HG03060 (cell line): ENCODE results near the gene REPS2.

Source experiments
- ATAC-seq: cut with Tn5 transposase; IDR thresholded peaks from one replicate; pipeline ENCODE4 v1.9.1; 2021; ENCODE audit warnings: low read depth, moderate number of reproducible peaks; ENCODE audit not compliant: unreplicated experiment

The REPS2 gene

DNA sequence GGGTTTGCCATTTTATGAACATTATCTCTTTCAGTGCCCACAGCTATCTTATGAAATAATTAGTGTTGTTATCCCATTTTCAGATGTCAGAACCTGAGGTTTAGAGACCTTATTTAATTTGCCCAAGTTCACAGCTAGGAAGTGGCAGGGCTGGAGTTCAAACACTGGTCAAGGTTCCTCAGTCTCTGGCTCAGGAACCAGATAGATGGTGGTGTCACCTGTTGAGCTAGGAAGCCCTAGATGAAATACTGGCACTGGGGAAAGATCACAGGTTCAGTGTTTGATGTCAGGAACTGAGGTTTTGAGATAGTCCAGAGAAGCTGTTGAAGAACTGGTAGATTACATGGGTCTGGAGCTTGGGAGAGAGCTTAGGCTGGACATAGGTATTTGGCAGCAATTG lies 85.4 kb downstream of the REPS2 start:
- ATAC-seq: no peak

DNA sequence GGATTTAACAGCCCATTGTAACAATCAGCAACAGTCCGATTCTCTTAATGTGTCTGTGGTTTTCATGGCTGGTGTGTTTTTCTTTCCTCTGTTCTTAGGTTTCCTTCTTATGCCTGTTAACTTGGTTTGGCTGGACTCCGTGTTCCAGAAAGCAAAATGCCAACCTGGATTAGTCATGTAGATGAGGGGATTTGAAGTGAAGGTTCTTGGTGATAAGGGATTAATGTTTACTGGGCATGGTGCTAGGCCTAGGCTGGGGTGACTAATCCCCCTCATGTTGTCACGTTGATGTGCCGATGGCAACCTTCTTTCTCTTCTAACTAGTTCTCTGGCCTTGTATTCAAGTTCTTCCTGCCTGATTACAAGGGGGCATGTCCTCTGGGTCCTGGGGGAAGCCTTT lies 85.9 kb downstream of the REPS2 start:
- no peak for ATAC-seq

DNA sequence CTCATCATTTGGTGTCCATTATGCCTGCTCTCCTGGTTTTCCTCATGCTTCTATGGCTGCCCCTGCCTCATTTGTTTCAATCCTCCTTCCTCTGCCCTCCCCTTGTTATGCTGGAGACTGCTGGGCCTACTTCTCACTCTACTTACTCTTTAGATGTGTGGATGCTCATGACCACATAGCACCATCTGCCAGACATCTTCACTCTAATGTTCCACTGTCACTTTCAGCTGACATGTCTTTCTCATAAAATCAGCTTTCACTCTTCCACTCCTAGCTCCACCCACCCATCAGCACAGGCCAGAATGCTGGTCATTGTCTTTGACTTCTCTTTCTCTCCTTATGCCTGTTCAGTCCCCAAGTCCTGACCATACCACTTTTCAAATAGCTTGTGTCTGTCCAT lies 86.8 kb downstream of the REPS2 start:
- ATAC-seq: no peak

DNA sequence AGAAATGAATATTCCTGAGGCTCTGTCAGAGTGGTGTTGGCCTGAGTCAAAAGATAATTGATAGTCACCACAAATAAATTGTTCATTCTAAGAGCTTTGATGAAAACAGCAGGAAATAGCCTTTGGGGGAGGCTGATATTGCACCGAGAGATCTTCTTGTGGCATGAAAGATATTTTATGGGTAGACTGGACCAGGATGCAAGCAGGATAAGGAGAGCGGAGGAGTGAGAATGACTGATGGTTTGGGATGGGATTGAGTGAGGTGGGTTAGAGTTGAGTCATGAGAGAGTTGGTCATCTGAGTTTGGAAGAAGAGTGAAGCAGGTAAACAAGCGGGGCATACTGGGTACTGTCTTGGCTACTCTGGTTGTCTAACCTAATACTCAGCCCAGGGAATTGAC lies 88.7 kb downstream of the REPS2 start:
- no peak for ATAC-seq

DNA sequence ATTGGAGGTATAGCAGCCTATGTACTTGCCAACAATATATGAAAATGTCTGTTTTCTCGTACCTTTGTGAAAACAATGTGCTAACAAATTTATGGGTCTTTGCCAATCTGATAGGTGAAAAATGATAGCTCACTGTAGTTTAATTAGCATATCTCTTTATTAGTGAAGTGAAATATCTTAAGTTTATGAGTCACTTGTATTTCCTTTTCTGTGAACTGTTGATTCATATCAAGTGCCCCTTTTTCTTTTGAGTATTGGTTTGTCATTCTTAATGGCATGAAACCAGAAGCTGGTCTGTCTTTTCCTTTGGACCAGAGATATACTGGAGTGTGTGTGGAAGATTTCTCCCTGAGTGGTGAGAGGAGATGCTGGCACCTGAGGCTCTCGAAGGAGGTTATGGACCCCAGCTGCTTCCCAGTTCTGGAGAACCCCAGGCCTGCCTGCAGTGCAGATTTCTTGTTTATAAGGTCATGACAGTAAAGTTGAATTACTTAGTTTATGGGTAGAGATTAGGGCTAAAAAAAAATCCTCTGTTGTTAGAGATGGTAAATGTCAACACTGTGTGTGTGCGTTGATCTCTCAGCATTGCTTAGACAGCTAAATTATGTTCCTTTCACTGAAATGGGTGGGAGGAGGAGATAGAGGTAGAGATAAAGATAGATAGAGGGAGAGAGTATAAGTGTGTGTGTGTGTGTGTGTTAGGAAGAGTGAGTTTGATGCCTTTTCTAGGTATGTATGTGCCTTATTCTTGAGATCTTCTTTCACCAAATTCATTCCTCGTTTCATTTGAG lies 89.9 kb downstream of the REPS2 start:
- ATAC-seq: no peak

DNA sequence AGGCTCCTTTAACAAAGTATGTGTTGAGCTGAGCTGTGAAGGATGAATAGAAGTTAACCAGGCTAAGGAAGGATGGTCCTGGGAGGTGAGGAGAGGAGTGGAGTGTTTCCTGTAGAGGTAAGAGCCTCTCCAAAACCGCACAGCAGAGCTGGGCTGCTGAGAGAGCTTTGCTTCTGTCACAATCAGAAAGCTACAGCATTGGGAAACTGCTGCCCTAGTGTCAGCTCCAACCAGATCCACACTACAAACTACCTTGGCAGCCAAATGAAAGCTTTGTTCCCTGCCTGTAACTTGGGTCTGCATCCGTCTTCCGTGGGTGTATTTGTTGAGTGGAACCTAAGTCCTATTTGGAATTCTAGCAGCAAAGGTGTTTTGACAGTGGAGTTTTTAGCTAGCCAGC lies 91.8 kb downstream of the REPS2 start:
- no peak for ATAC-seq

DNA sequence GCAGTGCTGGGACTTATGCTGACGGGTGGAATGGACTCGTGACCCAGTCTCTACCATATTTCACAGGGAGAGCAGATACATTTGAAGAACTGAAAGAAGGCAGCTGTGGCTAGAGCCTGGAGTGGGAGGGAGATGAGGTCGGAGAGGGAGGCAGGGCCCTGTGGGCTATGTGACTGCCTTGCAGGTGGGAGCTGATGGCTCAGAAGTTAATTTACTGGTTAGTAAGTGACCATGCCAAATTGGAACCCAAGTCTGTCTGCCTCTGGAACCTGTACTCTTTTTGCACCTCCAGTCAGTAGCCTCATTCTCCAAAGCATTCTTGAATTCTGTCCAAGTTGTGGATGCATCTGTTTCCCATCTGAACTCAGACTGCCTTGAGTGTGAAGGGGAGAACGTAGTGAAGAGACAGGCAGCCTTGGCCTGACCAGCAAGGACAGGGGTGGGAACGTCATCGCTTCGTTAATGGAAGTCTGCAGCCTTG lies 92.3 kb downstream of the REPS2 start:
- ATAC-seq: no peak

DNA sequence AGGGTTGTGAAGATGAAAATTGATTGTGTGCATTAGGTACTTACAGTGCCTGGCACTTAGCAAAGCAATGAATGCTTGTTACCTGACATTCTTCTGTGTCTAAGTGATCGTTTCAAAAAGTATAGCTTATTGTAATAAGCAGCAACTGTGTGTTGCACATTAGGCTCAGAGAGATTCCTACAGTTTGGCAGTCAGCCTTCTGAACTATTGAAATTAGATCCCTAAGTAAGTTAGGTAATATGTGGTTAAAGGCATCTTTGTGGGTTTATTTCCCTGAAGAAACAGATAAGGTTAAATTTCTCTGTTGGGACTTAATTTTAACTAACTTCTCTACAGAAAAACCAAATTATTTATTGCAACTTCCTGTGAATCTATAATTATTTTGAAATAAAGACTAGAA lies 93.4 kb downstream of the REPS2 start:
- no peak for ATAC-seq

DNA sequence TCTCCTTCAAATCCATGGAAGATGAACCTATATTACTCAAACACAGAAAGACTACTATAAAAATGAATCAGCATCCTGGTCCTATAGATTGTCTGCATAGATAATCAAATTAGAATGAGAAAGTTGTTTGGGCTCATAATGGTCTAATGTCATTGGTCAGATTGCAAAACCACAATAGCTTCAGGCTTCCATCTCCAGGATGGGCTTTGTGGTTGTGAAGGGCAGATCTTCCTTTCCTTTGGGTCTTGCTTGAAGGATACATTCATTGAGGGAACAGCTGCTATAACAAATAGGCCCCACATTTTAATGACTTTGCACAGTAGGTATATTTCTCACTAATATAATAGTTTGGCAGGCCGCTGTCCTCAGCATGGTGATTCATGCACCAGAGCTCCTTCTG lies 94.3 kb downstream of the REPS2 start:
- ATAC-seq: no peak

DNA sequence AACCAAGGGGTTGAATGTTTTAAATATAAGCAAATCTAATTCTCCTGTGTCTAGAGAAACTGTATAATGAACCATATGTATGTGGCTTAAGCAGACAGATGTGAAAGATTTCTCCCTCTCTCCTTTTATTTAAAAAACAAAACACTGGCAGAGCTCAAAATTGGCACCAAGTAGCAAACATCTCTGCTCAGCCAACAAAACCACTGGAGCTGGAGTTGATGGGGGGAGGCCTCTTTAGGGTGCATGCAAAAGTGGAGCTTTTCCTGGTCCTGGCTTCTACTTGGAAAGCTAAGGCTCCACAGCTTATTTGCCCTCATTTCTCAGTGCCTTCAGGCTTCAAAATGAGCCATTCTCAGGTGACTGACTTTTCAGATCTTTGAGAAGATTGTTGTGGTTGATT lies 95.6 kb downstream of the REPS2 start:
- ATAC-seq: no peak

DNA sequence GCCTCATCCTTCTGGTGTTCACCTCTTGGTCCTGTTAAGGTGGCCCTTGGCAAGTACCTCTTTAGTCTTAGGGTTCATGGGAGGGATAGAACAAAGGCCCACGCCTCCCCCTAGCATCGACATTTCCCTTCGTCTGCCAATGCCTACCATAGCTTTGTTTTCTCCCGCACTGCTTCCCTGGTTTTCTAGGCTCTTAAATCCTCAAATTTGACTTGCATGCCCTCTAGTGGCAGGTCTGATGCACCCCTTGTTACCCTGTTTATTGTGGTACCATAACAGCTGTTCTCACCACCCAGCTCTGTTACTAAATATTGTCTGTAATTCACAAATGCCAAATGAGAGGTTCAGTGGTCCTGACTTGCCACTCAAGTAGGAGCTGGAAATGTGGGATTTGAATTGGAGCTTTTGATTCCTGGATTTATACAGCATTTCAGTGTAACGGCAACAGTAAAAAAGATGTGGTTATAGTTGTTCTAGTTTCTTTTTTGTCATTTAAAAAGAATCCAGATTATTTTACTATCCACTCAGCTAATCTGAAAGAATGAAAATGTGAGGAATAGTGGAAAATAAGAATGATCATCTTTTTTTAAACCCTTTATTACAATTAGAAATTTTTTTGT lies 100.1 kb downstream of the REPS2 start:
- no peak for ATAC-seq

DNA sequence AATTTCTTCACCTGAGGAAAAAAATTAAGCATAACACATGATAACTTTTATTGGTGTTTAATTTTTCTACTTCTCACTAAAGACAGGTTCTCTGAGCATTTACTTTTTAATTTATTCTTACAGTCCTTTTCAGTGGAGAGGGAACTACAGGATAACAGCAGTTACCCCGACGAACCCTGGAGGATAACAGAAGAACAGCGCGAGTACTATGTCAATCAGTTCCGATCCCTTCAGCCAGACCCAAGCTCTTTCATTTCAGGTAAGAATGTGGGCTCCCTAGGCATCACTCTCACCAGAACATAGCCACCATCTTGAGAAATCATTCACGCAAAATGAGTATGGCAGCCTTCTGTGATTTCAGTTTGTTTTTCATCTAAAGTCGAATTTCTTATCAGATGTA lies 100.8 kb downstream of the REPS2 start:
- no peak for ATAC-seq

DNA sequence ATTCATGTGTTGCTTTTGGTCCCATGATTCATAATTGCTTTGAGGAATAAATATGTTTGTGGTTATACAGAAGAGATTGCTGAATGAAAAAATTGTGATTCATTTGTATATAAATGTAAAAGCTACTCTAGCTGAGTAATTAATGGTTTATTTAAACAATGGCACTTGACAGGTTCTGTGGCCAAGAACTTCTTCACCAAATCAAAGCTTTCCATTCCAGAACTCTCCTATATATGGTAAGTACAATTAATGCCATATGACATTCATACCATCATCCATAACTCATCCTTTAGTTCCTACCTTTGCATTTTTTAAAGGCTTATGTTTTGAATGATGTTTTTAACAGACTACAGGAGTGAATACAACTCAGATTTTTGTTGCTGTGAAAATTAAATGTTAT lies 105.8 kb downstream of the REPS2 start:
- no peak for ATAC-seq

DNA sequence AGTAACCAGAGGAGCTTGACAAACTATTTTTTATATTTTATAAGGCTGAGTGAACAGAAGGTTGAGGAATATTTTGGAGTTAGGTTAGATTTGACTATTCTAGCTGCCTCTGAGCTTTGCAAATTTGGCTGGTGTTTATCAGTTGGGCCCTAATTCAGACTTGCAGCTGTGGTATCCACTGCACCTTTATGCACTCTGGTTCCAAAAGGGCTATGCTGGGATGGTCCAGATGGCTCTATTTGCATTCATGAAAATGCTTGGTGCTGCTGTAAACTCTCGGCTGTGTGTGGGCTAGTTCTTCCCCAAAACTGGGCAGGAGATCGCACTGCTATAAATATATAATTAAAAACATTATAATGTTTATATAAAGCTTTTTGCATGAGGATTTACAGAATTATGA lies 106.3 kb downstream of the REPS2 start:
- no peak for ATAC-seq

DNA sequence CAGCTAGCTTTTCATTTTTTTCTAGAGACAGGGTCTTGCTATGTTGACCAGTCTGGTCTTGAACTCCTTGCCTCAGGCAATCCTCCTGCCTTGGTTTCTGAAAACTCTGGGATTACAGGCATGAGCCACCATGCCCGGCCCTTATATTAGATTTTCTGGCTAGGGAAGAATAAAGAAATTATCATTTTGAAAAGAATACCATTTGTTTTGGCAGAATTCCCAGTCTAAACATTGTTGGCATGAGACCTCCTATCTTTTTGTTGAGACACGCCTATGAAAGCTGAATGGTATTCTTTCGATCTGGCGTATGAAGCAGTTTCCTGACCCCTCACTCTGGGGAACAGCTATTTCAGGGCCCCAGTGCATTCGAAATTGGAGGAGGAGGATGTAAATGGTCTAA lies 107.0 kb downstream of the REPS2 start:
- ATAC-seq: no peak

DNA sequence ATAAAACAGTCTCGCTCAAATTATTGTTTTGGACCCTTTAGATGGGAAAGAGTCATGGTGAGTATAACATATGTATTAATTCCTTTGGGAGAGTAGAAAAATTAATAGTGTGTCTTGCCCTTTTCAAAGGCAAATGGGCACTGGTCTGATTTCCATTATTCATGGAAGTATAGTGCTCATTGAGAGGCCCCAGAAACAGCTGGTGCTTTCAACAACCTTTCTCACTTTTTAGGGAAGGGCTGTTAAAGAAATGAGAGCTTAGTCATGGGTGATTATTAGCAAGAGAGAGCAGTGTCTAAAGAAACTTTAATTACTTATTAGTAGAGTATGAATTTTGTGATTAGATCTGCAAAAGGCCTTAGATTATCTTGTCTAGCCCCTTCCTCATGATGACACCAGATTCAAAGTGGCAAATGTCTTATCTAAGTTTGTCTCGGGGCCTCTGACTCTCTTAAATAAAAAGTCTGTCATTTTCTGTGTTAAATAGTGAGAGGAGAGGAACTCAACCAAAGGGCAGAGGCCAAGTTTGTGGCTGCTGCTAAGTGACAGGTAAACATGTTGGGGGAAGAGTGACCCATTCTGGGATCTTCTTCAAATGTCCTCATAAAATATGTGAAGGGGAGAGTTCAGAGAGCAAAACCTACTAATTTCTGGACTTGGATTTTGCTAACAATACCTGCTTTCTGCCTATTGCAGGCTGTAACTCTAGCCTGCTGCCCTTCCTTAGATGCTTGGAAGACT lies 110.6 kb downstream of the REPS2 start:
- ATAC-seq: no peak

DNA sequence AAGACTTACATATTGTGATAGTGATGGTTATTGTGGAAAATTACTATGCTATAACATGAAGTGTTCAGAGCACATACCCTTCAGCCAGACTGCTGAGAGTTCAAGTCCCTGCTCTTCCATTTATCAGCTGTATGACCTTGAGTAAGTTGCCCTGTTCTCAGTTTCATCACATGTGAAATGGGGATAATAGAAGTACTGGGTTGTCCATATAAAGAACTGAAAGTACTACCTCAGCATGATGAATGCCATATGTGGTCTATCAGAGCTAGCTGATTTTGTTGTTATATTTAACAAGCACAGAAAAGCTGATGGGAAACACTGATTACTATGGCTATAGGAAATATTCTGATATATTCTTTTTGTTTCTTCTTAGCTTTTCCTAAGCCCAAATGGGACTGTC lies 115.6 kb downstream of the REPS2 start:
- no peak for ATAC-seq

DNA sequence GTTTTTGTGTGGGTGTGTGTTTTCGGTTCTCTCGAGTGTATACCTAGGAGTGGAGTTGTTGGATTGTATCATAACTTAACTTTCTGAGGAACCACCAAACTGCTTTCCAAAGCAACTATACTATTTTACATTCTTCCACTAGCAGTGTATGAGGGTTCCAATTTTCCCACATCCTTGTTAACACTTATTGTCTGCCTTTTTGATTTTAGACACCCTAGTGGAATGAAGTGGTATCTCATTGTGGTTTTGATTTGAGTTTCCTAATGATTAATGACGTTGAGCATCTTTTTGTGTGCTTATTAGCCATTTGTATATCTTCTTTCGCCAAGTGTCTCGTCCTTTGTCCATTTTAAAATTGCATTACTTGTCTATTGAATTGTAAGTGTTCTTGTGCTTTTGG lies 118.6 kb downstream of the REPS2 start:
- no peak for ATAC-seq

DNA sequence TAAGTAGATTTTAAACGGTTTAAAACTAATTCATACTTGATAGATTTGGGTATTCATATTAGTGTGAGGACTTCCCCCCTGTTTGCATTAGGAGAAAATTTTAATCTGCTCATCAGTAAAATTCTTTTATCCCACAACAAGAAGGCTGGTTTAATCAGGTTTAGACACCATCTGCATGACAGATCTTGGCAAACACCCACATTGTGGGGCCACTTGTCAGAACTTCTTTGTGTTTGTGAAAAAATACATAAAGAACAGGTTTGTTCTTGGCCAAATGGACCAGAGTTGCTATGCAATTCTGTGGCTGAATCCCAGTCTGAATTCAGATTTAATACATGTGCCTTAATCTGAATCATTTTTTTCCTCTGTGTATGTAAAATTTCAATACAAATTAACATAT lies 121.1 kb downstream of the REPS2 start:
- ATAC-seq: no peak

DNA sequence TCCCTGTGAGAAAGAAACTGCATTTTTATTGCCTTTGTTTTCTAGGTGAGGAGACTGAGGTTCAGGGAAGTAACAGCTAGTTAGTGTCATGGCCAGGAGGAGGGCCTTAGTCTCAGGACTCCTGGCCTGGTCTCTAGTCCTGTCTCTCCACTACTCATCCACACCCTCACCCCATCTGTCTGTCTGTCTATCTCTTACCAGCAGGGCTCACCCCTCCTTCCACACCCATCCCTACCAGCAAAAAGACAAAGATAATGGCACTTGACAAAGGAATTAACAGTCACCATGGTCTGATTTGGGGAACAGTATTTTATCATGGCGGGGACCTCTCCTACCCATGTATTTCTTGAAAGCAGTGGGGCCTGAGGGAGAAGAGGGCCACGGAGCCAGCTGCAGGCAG lies 125.8 kb downstream of the REPS2 start:
- ATAC-seq: no peak

DNA sequence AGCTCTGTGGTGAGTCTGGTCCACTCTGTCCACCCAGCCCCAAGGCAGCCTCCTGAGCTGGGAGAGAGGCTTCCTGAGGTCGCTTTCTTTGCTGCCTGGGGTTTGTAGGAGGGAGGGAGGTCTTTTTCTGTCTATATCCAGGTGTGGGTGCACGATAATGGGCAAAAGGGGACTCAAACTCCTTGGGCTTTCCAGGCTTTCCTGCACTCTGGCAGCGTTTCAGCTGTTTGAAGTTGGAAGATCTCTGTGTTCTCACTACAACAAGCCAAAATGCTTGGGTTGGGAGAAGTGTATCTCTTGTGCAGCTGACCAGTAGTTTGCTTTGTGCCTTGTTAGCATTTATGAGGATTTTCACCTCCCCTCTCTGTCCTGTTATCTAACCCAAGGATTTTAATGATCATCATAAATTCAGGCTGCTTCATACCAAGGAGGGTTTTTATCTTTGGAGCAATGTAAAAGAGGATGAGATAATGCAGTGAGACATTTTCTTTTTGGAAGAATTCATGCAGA lies 126.3 kb downstream of the REPS2 start:
- no peak for ATAC-seq
